NB4 (cell line): ENCODE measurements around the gene SERF1B.
"Not testable (repeated sequence)": the region's sequence is repeated elsewhere in the genome, so short reads cannot be mapped to it uniquely, and the experiment has no call there.

Experiments used
- CTCF ChIP-seq: IDR thresholded peaks from one replicate; pipeline ENCODE4 v1.5.1; 2012; ENCODE audit warnings: low read depth, low read length
- MAX ChIP-seq: IDR thresholded peaks from 2 replicates; pipeline ENCODE4 v1.6.1; 2011; ENCODE audit warnings: low read depth, low read length
- MYC ChIP-seq: IDR thresholded peaks from 2 replicates; pipeline ENCODE4 v1.6.1; 2011; ENCODE audit warnings: low read depth, low read length
- POLR2A ChIP-seq: IDR thresholded peaks from 2 replicates; pipeline ENCODE4 v1.6.1; 2011; ENCODE audit warnings: mild to moderate bottlenecking; ENCODE audit not compliant: insufficient read length; ENCODE audit errors: extremely low read depth

- TF ChIP-seq CTCF, MAX, POLR2A, MYC: not testable (repeated sequence)
Measured at GRCh38 chr5:70041411-70041810, 16.4 kb downstream of the SERF1B start.
